Thoracic aorta endothelial cell (primary cell): ENCODE data around the gene ZNF341. TPM values are rescaled to one million over a fixed set of nuclear protein-coding genes. Genes with fewer than 3 reads are reported as not detected.

Source experiments
- total RNA-seq: library from RNA; depleted of rRNA; stranded (reverse); fragments of >200 nt; gene quantifications from 2 replicates; pipeline ENCODE4 v1.2.3, GENCODE V29; 2012

The ZNF341 gene
- total RNA-seq: 2.0 and 2.4 TPM in 2 replicates

DNA sequence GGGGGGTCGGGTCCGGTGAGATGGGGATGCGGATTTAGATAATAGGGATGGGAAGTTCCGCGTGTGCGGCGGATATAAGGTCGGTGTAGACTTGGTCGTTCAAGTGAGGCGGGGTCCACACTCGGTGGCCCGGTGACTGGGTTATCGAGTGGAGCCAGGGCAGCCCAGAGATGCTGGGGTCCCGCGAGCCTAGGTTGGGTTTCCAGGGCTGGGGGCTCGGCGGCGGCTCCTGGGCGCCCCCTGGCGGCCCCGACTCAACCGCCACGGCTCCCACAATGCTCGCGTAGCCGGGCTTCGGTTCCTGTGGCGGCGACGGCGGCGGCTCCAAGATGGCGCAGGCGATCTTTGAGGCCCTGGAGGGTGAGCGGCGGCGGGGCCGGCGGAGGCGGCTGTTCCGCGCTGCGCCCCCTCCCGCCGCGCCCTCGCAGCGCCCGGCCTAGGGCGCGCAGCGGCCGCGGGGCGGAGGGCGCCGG is at the start of gene ZNF341:
Gene ZNF341, plus strand, starts transcription at position 304 of the 473 bp plus-strand sequence. Its CDS starts 26 bp downstream, at position 330.

DNA sequence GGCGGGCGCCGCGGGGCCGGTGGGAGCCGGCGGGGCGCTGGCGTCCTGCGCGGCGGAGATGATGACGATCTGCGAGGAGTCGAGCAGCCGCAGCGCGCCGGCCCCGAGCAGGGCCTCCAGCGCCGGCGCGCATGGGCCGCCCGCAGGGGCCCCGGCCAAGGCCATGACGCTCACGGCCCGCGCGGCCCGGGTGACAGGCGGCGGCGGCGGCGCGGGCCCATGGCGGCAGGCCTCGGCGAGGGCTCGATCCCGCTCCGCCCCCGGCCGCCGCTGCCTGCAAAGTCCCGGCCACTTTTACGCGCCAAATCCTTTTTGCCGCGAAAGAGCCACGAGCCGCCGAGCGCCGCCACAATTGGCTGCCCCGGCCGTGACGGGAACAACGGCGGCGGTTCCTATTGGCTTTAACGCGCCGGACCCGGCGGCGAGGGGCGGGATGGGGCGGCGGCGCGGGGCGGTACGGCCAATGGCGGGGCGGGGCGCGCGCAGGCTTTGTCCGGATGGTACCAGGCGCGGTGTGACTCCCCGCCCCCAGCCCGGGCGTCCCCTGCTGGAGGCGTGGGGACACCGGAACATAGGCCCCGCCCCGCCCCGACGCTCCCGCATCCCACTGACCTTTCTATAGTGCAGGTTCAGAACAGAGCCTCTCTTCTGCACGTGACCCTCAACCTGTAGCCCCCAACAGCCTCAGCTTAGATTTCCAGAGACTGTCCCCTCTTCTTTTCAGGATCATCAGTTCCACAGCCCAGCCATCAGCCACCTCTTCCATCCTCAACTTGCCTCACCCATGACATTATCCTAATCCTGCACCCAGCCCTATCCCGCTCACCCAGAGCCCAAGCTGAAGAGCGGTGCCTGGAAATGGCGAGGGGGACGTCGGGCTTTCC is 45.5 kb upstream of the ZNF341 start, which contains the start of gene E2F1:
Gene E2F1, minus strand, starts transcription at position 286 of the 884 bp plus-strand sequence. Its CDS starts 121 bp downstream, at position 165.

DNA sequence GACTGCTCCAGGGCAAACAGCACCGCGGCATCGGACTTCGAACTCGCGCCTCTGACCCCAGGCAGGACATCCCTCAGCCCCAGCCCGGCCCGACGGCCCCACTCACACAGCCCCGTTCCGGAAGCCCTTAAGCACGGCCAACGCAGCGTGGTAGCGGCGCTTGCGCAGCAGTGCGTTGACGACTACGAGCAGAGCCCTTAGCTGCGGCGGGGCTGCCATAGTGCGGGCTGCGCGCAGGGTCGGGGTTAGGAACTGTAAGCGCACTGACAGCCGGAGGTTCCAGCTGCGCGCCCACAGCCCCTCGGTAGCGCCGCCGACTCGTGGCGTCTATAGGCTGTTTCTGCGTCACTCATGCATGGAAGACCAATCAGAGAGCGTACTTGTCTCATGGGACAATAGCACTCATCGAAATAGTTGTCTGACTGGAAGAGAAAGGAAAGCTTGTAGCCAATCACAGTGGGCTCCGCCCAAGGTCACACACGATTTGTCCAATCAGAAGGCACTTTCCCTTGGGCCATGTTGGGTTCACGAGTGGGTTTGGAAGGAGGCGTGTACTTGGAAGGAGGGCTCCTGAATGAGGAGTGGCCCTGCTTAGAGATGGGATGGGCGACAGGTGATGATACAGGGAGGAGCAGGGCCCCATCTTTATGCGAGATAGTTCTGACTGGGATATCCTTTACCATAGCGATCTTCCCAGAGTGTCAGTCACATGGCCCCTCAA is 11.6 kb upstream of the ZNF341 start, which contains the start of gene PXMP4:
Gene PXMP4, minus strand, starts transcription at position 322 of the 721 bp plus-strand sequence. Its CDS starts 103 bp downstream, at position 219.

DNA sequence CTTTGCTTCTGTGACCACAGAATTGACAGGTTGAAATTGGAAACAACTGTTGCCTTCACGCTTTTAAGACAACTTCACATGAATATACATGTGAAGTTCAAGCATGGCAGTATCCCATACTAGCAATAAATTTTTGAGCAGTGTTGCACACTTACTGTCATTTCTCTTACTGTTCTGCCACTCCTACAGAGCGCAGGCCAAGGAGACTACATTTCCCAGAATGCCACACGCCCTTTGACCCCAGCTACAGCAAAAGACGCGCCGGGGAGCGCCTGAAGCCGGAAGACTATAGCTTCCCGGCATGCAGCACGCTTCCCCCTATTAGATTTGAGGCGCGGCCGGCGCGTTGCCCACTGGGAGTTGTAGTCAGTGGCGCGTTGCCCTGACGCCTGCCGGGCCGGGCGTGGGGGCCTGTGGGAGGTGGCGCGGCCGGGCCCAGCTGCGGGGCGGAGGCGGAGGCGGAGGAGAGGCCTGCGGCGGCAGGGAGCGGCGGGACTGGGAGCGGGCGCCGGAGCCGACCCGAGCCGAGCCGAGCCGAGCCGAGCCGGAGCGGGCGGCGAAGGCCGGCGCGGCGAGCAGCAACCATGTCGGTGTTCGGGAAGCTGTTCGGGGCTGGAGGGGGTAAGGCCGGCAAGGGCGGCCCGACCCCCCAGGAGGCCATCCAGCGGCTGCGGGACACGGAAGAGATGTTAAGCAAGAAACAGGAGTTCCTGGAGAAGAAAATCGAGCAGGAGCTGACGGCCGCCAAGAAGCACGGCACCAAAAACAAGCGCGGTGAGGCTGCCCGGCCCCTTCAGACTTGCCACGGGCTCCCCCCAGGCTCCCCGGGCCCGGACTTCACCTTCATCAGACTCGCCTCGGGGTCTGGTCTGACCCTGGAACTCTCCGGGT is 79.3 kb downstream of the ZNF341 start, which contains the start of gene CHMP4B:
Gene CHMP4B, plus strand, starts transcription at position 464 of the 891 bp plus-strand sequence. Its CDS starts 121 bp downstream, at position 585.

Other genes starting within 250 kb of the ZNF341 start
- 6.2 and 6.3 TPM in 2 replicates for gene CBFA2T2, start 241.9 kb upstream of the ZNF341 start, total RNA-seq
- gene C20orf144, start 69.7 kb upstream of the ZNF341 start, total RNA-seq: 0.07 and 0.13 TPM in 2 replicates
- gene ACTL10, start 65.1 kb upstream of the ZNF341 start, total RNA-seq: 2.5 and 2.7 TPM in 2 replicates
- 13.1 and 15.7 TPM in 2 replicates for gene NECAB3, start 57.6 kb upstream of the ZNF341 start, total RNA-seq
- 10.1 and 16.7 TPM in 2 replicates for gene E2F1, start 45.6 kb upstream of the ZNF341 start, total RNA-seq
- 3.3 and 3.8 TPM in 2 replicates for gene PXMP4, start 11.7 kb upstream of the ZNF341 start, total RNA-seq
- 45.6 and 52.4 TPM in 2 replicates for gene CHMP4B, start 79.4 kb downstream of the ZNF341 start, total RNA-seq